ENCODE measurements around the gene CHCT1. TPM values are rescaled to one million over a fixed set of nuclear protein-coding genes. Genes with fewer than 3 reads are reported as not detected.

The CHCT1 gene
- total RNA-seq, 1 experiment from 2014 or later: not detected

- BruUV-seq (replicated peaks): no TSS peak
- Histone ChIP-seq H3K9me3 (ENCODE audit: control insufficient read depth, insufficient read depth, low read depth, low read length) (no peaks in the 10 kb centered on the region), H3K4me1 (ENCODE audit: control insufficient read depth, insufficient read depth, low read length) (no peaks in the 10 kb centered on the region), H3K27me3 (ENCODE audit: control insufficient read depth, insufficient read depth, low read length) (no peaks in the 10 kb centered on the region), H3K36me3 (ENCODE audit: control insufficient read depth, insufficient read depth, low read length) (peaks cover 4% of the 10 kb centered on the region; the same call in 1 of the 2 replicates), H3K27ac (ENCODE audit: low read length) (no peak overlapping the region), H3K4me3 (ENCODE audit: low read depth in 2 of 2, low read length in 2 of 2) (no peak overlapping the region)
- in situ Hi-C loops (cut with HindIII; ENCODE audit: low pct_unique_long_range_greater_than_20kb, low sequenced_read_pairs) (no loop called here), intact Hi-C loops (cut with micrococcal nuclease; ENCODE audit: unreplicated experiment) (no loop called here)
- TF ChIP-seq POLR2AphosphoS5 (IDR thresholded peaks at IDR 0.05; ENCODE audit: low read depth, low read length) (no peak), CTCF (IDR thresholded peaks at IDR 0.05) (no peak), TCF7L2 (IDR thresholded peaks at IDR 0.05; ENCODE audit: low read depth, low read length) (no peak), SIN3A (IDR thresholded peaks at IDR 0.05; ENCODE audit: borderline replicate concordance, insufficient read depth, low read depth, low read length) (no peak), REST (IDR thresholded peaks at IDR 0.05; ENCODE audit: insufficient read depth in 1 of 2, low read depth in 2 of 2, low read length in 1 of 2) (no peak)
- POLR2A ChIA-PET: no interaction called here
- DNase-seq (ENCODE audit: low read depth, low spot score) (no peak), ATAC-seq (no peak)
- CTCF ChIA-PET: no interaction called here
Observed at GRCh38 chr17:60451071-60451470, 28.8 kb downstream of the CHCT1 start.

GRCh38 chr17:60451965-60452364, 29.7 kb downstream of the CHCT1 start:
- intact Hi-C loops (cut with micrococcal nuclease; ENCODE audit: unreplicated experiment) (no loop called here), in situ Hi-C loops (cut with HindIII; ENCODE audit: low pct_unique_long_range_greater_than_20kb, low sequenced_read_pairs) (no loop called here)
- H3K27ac ChIP-seq (ENCODE audit: low read length): no peak overlapping the region
- no peaks in the 10 kb centered on the region for H3K4me1 ChIP-seq (ENCODE audit: control insufficient read depth, insufficient read depth, low read length)
- TF ChIP-seq TCF7L2 (IDR thresholded peaks at IDR 0.05; ENCODE audit: low read depth, low read length) (no peak), CTCF (IDR thresholded peaks at IDR 0.05) (no peak), REST (IDR thresholded peaks at IDR 0.05; ENCODE audit: insufficient read depth in 1 of 2, low read depth in 2 of 2, low read length in 1 of 2) (no peak), SIN3A (IDR thresholded peaks at IDR 0.05; ENCODE audit: borderline replicate concordance, insufficient read depth, low read depth, low read length) (no peak), POLR2AphosphoS5 (IDR thresholded peaks at IDR 0.05; ENCODE audit: low read depth, low read length) (no peak)
- POLR2A ChIA-PET: no interaction called here
- ATAC-seq (no peak), DNase-seq (ENCODE audit: low read depth, low spot score) (no peak)
- no peaks in the 10 kb centered on the region for H3K9me3 ChIP-seq (ENCODE audit: control insufficient read depth, insufficient read depth, low read depth, low read length)
- H3K27me3 ChIP-seq (ENCODE audit: control insufficient read depth, insufficient read depth, low read length): no peaks in the 10 kb centered on the region
- peaks cover 2% of the 10 kb centered on the region; the same call in 1 of the 2 replicates for H3K36me3 ChIP-seq (ENCODE audit: control insufficient read depth, insufficient read depth, low read length)
- no TSS peak for BruUV-seq (replicated peaks)
- H3K4me3 ChIP-seq (ENCODE audit: low read depth in 2 of 2, low read length in 2 of 2): no peak overlapping the region
- CTCF ChIA-PET: no interaction called here

Measured in Panc1 (cell line).